B cell (primary cell): ENCODE results near the gene FAM83G. TPM values are rescaled to one million over a fixed set of nuclear protein-coding genes. Genes with fewer than 3 reads are reported as not detected.

Source experiments
- ATAC-seq: fragments of 200-7000 bp; cut with Tn5 transposase; one replicate; pipeline ENCODE4 v1.10.0; 2021; ENCODE audit warnings: low read depth, mild to moderate bottlenecking, moderate number of reproducible peaks, moderate library complexity
- CTCF ChIA-PET: fragments of 350-600 bp; sonication (Branson Sonifier 250); formaldehyde crosslinking; loops from one replicate; lab custom pipeline; 2021; ENCODE audit warnings: antibody characterized with exemption, inconsistent platforms; lab: Charles Lee
- POLR2A ChIA-PET: fragments of 350-600 bp; sonication (Branson Sonifier 250); formaldehyde crosslinking; loops from one replicate; lab custom pipeline; 2021; ENCODE audit warnings: antibody characterized with exemption; lab: Charles Lee
- DNase-seq: peaks from one replicate; pipeline ENCODE4 v3.0.0; 2013
- H2AFZ ChIP-seq: 2 replicates; pipeline ENCODE4 v1.6.1; 2012; ENCODE audit warnings: mild to moderate bottlenecking, low read depth, low read length; ENCODE audit not compliant: insufficient read depth, poor library complexity, severe bottlenecking
- H3K27ac ChIP-seq, 2 donors: 1 replicate in 1 of 2; 2 replicates in 1 of 2; pipeline ENCODE4 v1.5.1; 2012 to 2013; ENCODE audit warnings: low read length in 2 of 2, mild to moderate bottlenecking in 2 of 2, moderate library complexity in 1 of 2
- H3K27me3 ChIP-seq, 4 experiments: fragments of 200-600 bp in 1 of 4; sonication (generic) in 1 of 4; replicated peaks in 1 of 4; 1 replicate in 2 of 4; 2 replicates in 2 of 4; pipeline versions ENCODE4 v1.6.1 to v1.7.0; 2013 to 2016; ENCODE audit warnings: low read length in 3 of 4, mild to moderate bottlenecking in 2 of 4, mixed read lengths in 1 of 4, moderate library complexity in 1 of 4; ENCODE audit not compliant: insufficient read depth in 4 of 4, control insufficient read depth in 3 of 4; ENCODE audit errors: control extremely low read depth in 1 of 4
- H3K36me3 ChIP-seq, 2 experiments: replicated peaks in 1 of 2; 1 replicate in 1 of 2; 2 replicates in 1 of 2; pipeline versions ENCODE4 v1.6.1 to v1.7.1; 2013; ENCODE audit warnings: low read length in 1 of 2; ENCODE audit not compliant: insufficient read depth in 2 of 2, control insufficient read depth in 1 of 2; ENCODE audit errors: control extremely low read depth in 1 of 2, extremely low read depth in 1 of 2
- H3K4me1 ChIP-seq, 2 donors: fragments of 200-600 bp in 1 of 2; sonication (generic) in 1 of 2; 1 replicate in 1 of 2; 2 replicates in 1 of 2; pipeline versions ENCODE4 v1.5.1 to v1.6.1; 2013 to 2017; ENCODE audit warnings: low read length in 2 of 2; ENCODE audit not compliant: control insufficient read depth in 2 of 2, insufficient read depth in 2 of 2
- H3K4me2 ChIP-seq: replicated peaks from 2 replicates; pipeline ENCODE3; 2012; ENCODE audit warnings: mild to moderate bottlenecking, low read depth, low read length; ENCODE audit not compliant: poor library complexity, severe bottlenecking
- H3K4me3 ChIP-seq, 5 experiments: fragments of 200-600 bp in 1 of 5; sonication (generic) in 1 of 5; 1 replicate in 3 of 5; 2 replicates in 2 of 5; pipeline versions ENCODE4 v1.5.1 to v1.7.0; 2011 to 2016; ENCODE audit warnings: low read length in 4 of 5, mild to moderate bottlenecking in 4 of 5, low read depth in 2 of 5, control low read depth in 1 of 5, moderate library complexity in 1 of 5; ENCODE audit not compliant: insufficient read depth in 1 of 5; ENCODE audit errors: control extremely low read depth in 1 of 5, extremely low read depth in 1 of 5
- H3K79me2 ChIP-seq: fragments of 200-600 bp; sonication (generic); one replicate; pipeline ENCODE4 v1.6.0; 2016; ENCODE audit warnings: low read length; ENCODE audit not compliant: control insufficient read depth, insufficient read depth
- H3K9ac ChIP-seq: fragments of 200-600 bp; sonication (generic); 2 replicates; pipeline ENCODE4 v1.6.1; 2017; ENCODE audit warnings: mild to moderate bottlenecking, low read length, moderate library complexity
- H3K9me3 ChIP-seq, 3 donors: one replicate each; pipeline versions ENCODE4 v1.6.1 to v1.7.1; 2013; ENCODE audit warnings: low read length in 2 of 3; ENCODE audit not compliant: control insufficient read depth in 2 of 3, insufficient read depth in 1 of 3; ENCODE audit errors: control extremely low read depth in 1 of 3
- H4K20me1 ChIP-seq: 2 replicates; pipeline ENCODE4 v1.6.0; 2012; ENCODE audit warnings: mild to moderate bottlenecking, low read length; ENCODE audit not compliant: insufficient read depth, control insufficient read depth, poor library complexity, severe bottlenecking
- H3K27ac Mint-ChIP-seq: one replicate; pipeline ENCODE4 v1.8.0; 2021; ENCODE audit warnings: mixed read lengths
- H3K27me3 Mint-ChIP-seq: one replicate; pipeline ENCODE4 v1.8.0; 2021; ENCODE audit warnings: mixed read lengths
- H3K4me1 Mint-ChIP-seq: one replicate; pipeline ENCODE4 v1.8.0; 2021; ENCODE audit warnings: mixed read lengths
- H3K4me3 Mint-ChIP-seq: one replicate; pipeline ENCODE4 v1.8.0; 2021; ENCODE audit warnings: mixed read lengths
- H3K9me3 Mint-ChIP-seq: one replicate; pipeline ENCODE4 v1.8.0; 2022; ENCODE audit warnings: mixed read lengths; ENCODE audit not compliant: insufficient read depth
- EZH2 ChIP-seq: IDR thresholded peaks from 2 replicates; pipeline ENCODE4 v1.6.1; 2012; ENCODE audit warnings: borderline replicate concordance, low read depth, mild to moderate bottlenecking, moderate library complexity, low read length; ENCODE audit not compliant: insufficient read depth, poor library complexity, severe bottlenecking
- WGBS: methylation state at CpG from one replicate; pipeline ENCODE4 v1.1.5; 2013; ENCODE audit warnings: missing lambda C conversion rate; ENCODE audit not compliant: insufficient coverage; 5-methylcytosine and 5-hydroxymethylcytosine counted together
- intact Hi-C: fragments of 100-400 bp; cut with micrococcal nuclease; formaldehyde crosslinking; loops from one replicate; pipeline ENCODE4 v1.10.0; 2022
- polyA plus RNA-seq: library from polyadenylated mRNA; depleted of rRNA; stranded (reverse); fragments of >200 nt; gene quantifications from 2 replicates; pipeline ENCODE4 v1.2.3, GENCODE V29; 2012
- total RNA-seq, 2 donors: library from RNA; stranded (reverse); fragments of 120-200 nt in 1 of 2; gene quantifications; 1 replicate in 1 of 2; 2 replicates in 1 of 2; pipeline versions ENCODE4 v1.2.3 to v1.2.4, GENCODE V29; 2013 to 2022
- TF ChIP-seq, protein P1 (sequence below): fragments of 200-600 bp; IDR thresholded peaks from one replicate; pipeline ENCODE4 v1.8.0; 2022; ENCODE audit warnings: antibody characterized with exemption, mild to moderate bottlenecking

The FAM83G gene
- total and polyA plus RNA-seq, 2 donors (not counting 1 experiment from before 2014, with no cell fraction given), result 4.7 to 14.3 TPM

DNA sequence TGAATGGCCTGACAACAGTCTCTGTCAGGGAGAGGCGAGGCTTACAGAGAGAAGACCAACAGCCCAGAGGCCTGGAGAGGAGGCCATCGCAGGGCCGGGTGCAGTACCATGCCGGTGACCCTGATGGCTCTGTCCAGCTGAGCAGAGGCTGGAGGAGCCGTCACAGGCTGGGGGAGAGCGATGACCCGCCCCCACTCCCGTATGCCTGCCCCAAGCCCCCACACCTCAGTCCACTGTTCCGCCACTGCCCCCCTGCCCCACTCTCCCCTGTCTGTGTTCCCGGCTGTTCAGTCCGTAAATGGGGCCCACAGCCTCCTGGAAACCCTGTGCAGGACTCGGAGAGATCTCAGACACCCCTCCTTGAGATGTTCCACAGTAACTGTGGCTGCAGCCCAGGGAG, 12.8 kb upstream of the FAM83G start:
- H3K4me1 ChIP-seq, result no peaks in the 10 kb centered on the region
- CTCF ChIA-PET, result interaction anchor here (1.7 kb wide), 1 partner anchor 56 kb away, joined by 4 read pairs; no protein-coding TSS in a partner anchor
- peak overlapping the region; percentile 26 for H3K27ac Mint-ChIP-seq
- no peak overlapping the region for H3K4me3 ChIP-seq
- H3K27me3 ChIP-seq, result no peaks in the 10 kb centered on the region
- peaks cover 0 to 20% of the 10 kb centered on the region in 2 experiments for H3K36me3 ChIP-seq
- TF ChIP-seq, protein P1, sequence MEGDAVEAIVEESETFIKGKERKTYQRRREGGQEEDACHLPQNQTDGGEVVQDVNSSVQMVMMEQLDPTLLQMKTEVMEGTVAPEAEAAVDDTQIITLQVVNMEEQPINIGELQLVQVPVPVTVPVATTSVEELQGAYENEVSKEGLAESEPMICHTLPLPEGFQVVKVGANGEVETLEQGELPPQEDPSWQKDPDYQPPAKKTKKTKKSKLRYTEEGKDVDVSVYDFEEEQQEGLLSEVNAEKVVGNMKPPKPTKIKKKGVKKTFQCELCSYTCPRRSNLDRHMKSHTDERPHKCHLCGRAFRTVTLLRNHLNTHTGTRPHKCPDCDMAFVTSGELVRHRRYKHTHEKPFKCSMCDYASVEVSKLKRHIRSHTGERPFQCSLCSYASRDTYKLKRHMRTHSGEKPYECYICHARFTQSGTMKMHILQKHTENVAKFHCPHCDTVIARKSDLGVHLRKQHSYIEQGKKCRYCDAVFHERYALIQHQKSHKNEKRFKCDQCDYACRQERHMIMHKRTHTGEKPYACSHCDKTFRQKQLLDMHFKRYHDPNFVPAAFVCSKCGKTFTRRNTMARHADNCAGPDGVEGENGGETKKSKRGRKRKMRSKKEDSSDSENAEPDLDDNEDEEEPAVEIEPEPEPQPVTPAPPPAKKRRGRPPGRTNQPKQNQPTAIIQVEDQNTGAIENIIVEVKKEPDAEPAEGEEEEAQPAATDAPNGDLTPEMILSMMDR, result no peak
- TF ChIP-seq EZH2, result no peak
- no peaks in the 10 kb centered on the region for H3K9me3 Mint-ChIP-seq
- peaks cover 0 to 4% (median 0%) of the 10 kb centered on the region in 3 donors for H3K9me3 ChIP-seq
- WGBS, result 90% methylated on average over 12 of the region's 12 CpGs
- H2AFZ ChIP-seq, result no peak overlapping the region
- no peak for DNase-seq
- POLR2A ChIA-PET, result interaction anchor here (0.6 kb wide), 1 partner anchor 125 kb away, joined by 7 read pairs; no protein-coding TSS in a partner anchor
- H3K9ac ChIP-seq, result no peak overlapping the region
- intact Hi-C loops, result no loop called here
- H3K27me3 Mint-ChIP-seq, result no peaks in the 10 kb centered on the region
- H3K4me3 Mint-ChIP-seq, result no peak overlapping the region
- peaks cover 20% of the 10 kb centered on the region for H3K4me1 Mint-ChIP-seq
- no peak overlapping the region for H3K4me2 ChIP-seq
- no peak overlapping the region for H3K27ac ChIP-seq
- no peaks in the 10 kb centered on the region for H3K79me2 ChIP-seq
- H4K20me1 ChIP-seq, result peaks cover 18% of the 10 kb centered on the region
- no peak for ATAC-seq

DNA sequence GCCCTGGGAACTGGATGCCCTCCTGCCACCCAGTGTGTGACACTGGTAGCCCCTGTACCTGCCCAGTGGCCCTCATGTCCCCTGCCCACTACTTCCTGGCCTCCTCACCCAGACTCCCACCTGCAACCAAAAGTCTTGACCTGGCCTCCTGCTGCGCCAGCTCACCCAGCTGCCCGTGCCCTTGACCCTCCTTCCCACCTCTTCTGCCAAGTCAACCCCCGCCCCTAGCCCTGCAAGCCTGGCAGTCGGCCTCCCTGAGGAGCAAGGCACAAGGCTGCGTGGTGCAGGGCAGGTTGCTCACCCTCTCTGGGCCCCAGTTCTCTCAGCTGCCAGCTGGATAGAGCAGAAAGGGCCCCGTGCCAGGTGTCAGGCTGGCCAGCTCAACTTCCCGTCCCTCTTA, 12.3 kb upstream of the FAM83G start:
- no peak overlapping the region for H3K4me3 ChIP-seq
- TF ChIP-seq, protein P1, result no peak
- TF ChIP-seq EZH2, result no peak
- H3K4me1 ChIP-seq, result no peaks in the 10 kb centered on the region
- ATAC-seq, result no peak
- H3K9me3 ChIP-seq, result peaks cover 0 to 4% (median 0%) of the 10 kb centered on the region in 3 donors
- intact Hi-C loops, result no loop called here
- no peaks in the 10 kb centered on the region for H3K79me2 ChIP-seq
- Mint-ChIP-seq H3K27me3 (no peaks in the 10 kb centered on the region), H3K4me3 (no peak overlapping the region), H3K4me1 (peaks cover 20% of the 10 kb centered on the region), H3K27ac (peak overlapping the region; percentile 26), H3K9me3 (no peaks in the 10 kb centered on the region)
- peaks cover 13% of the 10 kb centered on the region for H4K20me1 ChIP-seq
- CTCF ChIA-PET, result interaction anchor here (1.7 kb wide), 1 partner anchor 56 kb away, joined by 4 read pairs; no protein-coding TSS in a partner anchor
- POLR2A ChIA-PET, result interaction anchor here (0.6 kb wide), 1 partner anchor 124 kb away, joined by 7 read pairs; no protein-coding TSS in a partner anchor
- WGBS, result 89% methylated on average over 6 of the region's 7 CpGs
- no peak overlapping the region for H3K9ac ChIP-seq
- H3K27ac ChIP-seq, result no peak overlapping the region
- no peak for DNase-seq
- H3K27me3 ChIP-seq, result no peaks in the 10 kb centered on the region
- no peak overlapping the region for H3K4me2 ChIP-seq
- peaks cover 0 to 16% of the 10 kb centered on the region in 2 experiments for H3K36me3 ChIP-seq
- no peak overlapping the region for H2AFZ ChIP-seq
